GM18508 (cell line): ENCODE data around the gene SNRPF.
"Not testable (repeated sequence)": the region's sequence is repeated elsewhere in the genome, so short reads cannot be mapped to it uniquely, and the experiment has no call there.

Source experiments
- ATAC-seq: cut with Tn5 transposase; IDR thresholded peaks from one replicate; pipeline ENCODE4 v1.9.1; 2021; ENCODE audit warnings: moderate number of reproducible peaks; ENCODE audit not compliant: insufficient read depth, unreplicated experiment

Gene SNRPF

DNA sequence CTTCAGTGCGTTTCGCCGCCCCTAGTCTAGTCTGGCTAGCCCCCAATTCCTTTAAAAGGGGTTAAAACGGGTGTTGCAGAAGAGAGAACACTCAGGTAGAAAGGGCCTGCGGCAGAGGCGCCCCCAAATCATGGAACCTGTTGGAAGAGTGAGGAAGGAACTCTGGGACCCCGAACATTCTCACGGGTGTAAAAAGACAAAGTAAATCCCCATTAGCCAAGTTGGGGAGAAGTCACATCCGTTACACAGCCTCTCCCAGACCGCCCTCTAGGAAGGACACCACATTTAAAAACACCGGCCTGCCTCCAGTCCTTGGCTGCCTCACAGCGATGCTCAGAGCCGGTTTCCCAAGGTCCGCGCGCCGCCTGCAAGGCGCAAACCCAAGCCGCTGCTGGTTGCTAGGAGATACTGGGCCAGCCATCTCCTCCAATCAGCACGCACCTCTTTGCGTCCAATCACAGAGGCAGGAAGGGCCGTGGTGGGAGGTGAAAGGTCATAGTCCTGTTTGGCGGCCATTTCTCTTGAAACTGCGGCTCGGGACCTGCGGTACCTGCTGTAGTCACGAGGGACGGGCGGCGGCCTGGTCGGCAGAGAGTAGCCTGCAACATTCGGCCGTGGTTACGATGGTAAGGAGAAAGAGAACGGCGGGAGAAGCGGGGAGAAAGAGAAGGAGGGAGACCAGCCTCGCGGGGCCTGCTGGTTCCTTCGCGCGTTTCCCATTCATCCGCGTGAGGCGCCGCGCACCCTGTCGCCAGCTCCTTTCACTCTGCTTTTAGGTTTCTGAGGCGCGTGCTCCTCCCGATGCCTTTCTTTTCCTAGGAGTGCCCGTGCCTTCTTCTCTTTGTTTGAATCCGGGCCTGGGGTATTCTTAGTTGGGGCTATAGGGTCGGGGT, at the start of gene SNRPF:
TSS of gene SNRPF (plus strand) at position 502 of the 893 bp plus-strand sequence. CDS start at position 624, 122 bp downstream.
- peak; percentile 99 for ATAC-seq

DNA sequence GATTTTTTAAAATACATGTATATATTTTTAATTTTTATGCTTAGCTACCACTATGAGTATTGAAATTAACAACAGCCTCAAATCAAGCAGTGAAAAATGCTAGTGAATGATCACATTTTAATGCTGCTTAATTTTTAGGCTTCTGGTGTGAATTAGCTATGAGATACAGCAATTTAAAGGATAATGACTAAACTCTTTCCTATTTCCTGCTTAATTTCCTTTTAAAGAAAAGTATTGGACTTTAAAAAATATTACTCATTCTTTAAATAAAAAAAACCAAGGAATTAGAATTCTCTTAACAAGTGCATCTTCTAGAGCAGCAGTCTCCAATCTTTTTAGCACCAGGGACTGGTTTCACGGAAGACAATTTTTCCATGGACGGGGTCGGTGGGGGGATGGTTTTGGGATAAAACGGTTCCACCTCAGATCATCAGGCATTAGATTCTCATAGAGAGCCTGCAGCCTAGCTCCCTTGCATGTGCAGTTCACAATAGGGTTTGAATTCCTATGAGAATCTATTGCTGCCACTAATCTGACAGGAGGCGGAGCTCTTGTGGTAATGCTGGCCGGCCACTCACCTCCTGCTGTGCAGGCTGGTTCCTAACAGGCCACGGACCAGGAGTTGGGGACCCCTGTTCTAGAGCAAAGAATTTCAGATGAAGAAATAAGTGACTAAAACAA, 49.6 kb upstream of the SNRPF start:
- no peak for ATAC-seq

DNA sequence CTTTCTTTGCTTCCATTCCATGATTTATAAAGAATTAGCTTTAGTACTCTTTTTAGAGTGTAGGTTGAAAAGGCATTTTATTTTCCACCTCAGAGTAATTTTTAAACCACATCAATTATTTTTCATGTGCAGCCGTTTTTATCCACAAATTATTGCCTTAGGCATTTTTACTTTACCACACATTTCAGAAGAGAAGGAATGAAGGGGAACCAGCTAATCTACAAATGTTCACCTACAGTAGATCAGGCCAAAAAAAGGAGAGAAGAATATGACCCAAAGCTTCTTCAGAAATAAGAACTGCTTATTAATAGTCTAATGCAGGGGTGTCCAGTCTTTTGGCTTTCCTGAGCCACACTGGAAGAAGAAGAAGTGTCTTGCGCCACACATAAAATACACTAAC, 48.3 kb upstream of the SNRPF start:
- no peak for ATAC-seq

DNA sequence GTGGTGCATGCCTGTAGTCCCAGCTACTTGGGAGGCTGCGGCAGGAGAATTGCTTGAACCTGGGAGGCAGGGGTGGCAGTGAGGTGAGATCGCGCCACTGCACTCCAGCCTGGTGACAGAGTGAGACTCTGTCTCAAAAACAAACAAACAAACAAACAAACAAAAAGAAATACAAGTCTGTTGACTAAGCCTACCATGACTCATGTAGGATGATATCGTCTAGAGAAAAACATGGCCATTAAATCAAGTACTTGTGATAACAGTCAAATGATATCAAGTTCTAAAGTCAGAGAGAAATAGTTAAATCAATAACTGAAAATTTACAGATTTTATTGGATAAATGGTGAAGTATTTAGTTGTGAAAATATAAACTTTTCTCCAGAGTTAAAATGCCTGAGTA, 46.6 kb upstream of the SNRPF start:
- not testable (repeated sequence) for ATAC-seq

DNA sequence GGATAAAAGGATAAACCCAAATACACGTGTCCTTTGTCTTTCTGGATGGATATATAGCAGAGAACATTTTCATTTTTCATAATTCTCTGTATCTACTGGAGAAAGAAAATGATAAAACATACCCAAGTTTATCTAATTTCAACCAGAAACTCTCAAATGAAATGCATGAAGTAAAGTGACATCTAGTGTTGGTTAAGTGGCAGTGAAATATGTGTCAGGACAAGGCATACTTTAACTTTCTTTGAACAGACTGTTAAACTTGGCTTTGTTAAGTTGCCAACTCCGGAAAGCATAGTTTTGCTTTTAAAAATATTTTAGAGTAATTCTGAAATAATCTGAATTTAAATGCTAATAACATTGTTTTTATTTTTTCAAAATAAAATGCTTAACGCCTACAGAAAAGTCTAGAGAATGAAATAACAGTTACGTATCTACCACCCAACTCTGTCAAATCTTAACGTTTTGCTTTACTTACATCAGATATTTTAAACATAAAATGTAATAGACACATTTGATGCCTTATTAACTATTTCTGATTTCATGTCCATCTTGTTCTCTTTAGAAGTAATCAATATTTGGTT, 43.0 kb upstream of the SNRPF start:
- no peak for ATAC-seq

DNA sequence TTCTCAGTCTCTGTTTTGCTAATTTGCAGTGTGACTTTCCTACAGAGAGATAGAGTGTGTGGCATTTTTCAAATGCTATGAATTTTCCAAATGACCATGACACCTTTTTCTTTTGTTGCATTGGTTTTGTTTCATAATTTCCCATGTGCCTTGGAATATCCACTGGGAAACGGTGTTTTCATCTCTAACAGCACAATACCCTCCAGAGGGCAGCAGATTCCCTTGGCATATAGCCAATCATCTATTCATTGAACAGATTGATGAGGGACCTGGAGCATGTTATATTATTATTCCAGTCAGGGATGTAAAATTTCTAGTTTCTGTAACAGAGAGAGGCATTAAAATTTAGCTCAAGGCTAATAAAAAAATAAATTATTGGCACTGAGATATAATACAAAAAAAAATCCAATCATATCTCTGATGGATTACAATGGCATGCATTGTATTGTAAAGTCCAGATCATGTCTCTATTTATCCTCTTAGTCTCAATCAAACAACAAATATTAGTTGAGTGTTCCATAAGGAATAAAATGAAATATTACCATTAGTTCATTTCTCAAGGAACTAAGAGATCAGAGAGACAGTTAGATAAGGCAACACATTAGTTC, 38.6 kb upstream of the SNRPF start:
- ATAC-seq = no peak

DNA sequence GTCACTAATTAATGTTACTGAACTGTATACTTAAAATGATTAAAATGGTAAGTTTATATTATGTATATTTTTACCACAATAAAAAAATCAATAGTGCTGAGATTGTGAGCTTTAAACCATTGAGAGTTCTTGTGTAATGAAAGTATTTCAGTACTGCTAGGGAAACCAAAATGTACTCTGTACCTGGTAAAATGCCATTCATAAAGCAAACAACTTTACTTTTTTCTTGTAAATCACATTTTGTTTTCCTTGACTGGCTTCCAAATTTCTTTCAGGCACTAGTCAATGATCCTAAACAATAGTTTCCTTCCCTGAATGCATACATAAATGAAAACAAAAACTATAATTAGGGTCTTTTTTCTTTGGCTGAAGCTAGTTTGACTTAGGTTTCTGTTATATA, 29.4 kb upstream of the SNRPF start:
- ATAC-seq = no peak

DNA sequence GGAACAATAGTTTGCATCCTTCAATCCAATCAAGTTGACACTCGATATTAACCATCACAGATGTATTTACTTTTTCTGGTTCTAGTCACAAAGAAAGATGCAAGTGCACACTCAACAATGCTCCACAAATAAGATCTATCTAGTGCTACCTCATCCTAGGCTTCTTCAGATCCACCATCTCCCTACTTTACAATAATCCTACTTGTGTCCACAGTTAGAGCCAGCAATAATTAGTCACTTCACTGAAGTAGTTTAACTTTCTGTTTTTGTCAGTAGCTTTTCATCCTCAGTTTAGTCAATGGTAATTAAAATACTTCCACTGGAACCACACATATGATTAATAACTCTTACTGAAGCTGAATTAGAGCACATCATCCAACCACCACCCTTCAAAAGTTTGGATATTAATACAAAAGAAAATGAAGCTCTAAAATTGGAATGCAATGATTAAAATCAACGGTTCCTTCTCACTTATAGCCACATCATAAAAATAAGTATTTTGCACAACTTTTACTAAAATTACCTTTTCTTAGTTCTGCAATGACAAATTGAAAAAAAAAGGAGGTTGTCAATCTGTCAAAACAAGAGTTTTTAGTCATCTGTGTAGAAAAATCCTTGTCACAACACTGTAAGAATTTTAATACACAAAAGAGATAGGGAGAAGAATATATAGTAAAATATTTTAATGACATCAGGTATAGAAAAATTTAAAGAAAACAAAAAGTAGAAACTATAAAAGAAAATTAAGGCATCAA, 28.2 kb upstream of the SNRPF start:
- no peak for ATAC-seq

DNA sequence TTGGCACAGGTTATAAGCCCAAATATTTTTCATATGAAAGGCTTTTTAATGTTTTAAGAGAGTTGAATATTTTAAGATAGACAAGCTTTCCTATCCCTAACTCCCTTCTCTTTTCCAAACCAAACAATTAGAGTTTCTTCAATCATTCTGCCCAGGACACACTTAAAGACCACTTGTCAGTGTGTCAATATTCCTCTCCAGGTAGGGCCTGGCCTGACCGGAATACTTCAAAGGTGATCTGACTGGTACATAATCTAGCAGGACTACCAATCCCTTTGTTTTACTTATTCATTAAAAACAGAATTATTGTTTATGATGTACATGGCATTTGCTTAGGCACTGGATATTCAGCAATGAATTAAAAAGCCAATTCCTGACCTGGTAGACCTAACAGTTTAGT, 24.2 kb upstream of the SNRPF start:
- ATAC-seq = no peak

DNA sequence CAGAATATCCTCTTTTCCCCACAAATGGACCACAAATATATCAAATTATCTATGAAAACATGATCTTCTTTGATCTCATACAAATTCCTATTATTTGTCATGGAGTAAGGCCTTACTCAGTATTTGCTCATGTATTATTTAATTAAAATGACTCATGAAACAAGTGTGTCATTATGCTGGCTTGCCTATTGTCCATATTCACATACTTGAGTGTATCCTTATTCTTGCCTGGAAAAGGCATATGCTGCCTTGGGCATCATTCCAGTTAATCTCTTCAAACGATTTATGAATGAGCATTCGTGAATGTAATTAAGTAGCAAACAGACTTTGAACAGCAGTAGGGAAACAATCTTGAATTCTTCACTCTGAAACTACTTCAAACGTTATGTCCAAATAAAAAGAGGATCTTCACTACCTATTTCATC, 22.6 kb upstream of the SNRPF start:
- ATAC-seq = no peak

DNA sequence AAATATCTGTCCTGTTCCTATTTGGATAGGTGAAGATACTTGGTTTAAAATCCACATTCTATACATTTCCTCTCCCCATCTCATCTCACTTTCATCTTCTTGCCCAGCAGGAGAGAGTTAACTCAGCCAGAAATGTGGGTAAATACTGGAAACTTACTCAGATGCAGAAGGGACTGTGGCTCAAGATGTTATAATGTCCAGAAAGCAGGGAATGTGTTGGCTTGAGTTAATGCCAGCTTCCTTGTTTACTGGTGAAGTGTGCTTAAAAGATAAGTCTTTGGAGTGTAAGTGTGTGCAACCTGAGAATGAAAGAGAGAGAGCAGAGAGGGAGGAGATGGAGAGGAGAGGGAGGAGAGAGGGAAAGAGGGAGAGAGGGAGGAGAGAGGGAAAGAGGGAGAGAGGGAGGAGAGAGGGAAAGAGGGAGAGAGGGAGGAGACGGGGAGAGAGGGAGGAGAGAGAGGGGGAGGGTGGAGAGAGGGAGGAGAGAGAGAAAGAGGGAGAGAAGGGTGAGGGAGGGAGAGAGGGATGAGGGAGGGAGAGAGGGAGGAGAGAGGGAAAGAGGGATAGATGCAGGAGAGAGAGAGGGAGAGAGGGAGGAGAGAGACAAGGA, 22.0 kb upstream of the SNRPF start:
- ATAC-seq = no peak

DNA sequence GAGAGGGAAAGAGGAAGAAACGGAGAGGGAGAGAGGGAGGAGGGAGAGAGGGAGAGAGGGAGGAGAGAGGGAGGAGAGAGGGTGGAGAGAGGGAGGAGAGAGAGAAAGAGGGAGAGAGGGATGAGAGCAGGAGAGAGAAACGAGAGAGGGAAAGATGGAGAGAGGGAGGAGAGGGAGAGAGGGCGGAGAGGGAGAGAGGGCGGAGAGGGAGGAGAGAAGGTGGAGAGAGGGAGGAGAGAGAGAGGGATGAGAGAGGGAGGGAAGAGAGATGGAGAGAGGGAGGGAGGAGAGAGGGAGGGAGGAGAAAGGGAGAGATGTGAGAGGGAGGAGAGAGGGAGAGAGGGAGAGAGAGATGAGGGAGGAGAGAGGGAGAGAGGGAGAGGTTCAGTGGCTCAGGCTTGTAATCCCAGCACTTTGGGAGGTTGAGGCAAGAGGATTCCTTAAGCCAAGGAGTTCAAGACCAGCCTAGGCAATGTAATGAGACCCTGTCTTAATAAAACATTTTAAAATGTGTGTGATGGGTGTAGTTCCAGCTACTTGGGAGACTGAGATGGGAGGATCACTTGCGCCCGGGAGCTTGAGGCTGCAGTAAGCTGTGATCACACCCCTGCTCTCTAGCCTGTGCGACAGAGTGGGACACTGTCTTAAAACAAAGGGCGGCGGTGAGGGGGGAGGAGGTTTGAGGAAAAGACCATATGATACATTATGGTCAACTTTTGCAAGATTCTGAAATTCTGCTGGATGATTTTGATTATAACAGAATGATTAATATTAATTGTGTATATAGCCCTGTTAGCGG, 21.3 kb upstream of the SNRPF start:
- ATAC-seq = no peak

DNA sequence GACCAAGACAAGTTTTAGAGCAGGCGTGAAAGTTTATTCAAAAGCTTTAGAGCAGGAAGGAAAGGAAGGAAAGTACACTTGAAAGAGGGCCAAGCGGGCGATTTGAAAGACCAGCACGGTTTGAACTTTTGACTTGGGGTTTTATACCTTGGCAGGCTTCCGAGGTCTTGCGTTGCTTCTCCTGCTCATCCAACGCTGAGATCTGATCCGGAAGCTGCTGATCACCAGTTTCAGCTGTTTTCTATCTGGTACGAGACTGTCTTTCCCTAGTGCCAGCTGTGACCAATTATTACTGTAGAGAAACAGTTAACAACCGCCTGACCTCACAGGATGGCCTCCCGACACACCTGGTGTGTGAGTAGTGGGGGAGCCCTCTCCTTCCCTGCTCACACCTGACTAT, 20.6 kb upstream of the SNRPF start:
- no peak for ATAC-seq

DNA sequence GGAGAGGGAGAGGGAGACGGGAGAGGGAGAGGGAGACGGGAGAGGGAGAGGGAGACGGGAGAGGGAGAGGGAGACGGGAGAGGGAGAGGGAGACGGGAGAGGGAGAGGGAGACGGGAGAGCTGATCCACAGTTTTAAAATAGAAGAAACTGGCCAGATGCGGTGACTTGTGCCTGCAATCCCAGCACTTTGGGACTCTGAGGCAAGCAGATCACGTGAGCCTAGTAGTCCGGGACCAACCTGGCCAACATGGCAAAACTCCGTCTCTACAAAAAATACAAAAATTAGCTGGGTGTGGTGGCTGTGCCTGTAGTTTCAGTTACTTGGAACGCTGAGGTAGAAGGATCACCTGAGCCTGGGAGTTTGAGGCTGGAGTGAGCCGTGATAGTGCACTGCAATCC, 16.3 kb upstream of the SNRPF start:
- ATAC-seq = not testable (repeated sequence)

DNA sequence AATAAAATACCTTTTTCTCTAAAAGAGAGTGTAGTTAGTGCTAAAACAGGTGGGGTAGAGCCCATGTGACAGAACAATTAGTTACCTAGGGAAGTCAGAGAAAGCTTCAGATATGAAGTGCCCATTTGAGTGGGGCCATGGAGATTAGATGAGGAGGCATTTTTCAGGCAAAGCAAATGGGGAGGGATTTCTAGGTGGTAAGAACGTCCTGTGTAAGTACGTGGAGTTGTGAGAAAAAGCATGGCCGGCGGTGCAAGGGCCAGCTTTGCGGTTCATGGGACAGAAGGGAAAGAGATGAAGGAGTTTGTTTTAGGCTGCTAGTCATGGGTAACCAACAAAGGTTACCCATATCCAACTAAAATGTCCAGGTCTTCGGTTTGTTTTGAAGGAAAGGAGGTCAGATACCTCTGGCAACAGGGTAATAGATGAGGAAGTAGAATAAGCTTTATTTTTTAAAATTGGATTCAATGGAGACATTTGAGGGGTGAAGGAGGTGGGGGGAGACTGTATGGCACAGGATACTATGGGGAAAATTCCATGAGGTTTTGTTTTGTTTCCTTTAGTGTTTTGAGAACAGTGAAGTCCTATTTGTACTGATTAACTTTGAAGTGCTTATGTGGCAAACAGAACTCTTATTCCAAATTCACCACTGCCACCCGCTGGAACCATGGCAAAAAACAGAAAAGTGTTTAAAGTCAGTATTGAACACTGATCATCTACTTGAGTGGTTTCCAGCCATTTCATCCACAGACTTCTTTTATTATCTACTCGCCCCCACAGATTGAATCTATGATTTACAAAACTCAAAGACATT, 10.0 kb upstream of the SNRPF start:
- ATAC-seq = no peak

DNA sequence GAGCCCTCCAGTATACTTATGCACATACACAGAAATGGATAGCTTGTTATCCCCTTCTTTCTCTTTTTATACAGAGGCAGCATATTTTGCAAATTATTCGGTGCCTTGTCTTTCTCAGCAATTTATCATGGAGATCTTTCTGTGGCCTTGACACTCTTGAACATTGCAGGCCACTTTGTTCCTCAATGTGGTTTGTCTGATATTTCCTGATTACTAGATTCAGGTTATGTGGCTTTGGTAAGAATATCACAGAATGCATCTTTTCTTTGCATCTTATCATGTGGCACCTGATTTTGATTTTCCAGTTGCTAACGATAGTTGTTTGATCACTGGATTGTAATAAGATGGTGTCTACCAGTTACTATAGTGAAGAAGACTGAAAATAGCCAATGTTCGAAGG, 7.1 kb upstream of the SNRPF start:
- ATAC-seq = no peak

DNA sequence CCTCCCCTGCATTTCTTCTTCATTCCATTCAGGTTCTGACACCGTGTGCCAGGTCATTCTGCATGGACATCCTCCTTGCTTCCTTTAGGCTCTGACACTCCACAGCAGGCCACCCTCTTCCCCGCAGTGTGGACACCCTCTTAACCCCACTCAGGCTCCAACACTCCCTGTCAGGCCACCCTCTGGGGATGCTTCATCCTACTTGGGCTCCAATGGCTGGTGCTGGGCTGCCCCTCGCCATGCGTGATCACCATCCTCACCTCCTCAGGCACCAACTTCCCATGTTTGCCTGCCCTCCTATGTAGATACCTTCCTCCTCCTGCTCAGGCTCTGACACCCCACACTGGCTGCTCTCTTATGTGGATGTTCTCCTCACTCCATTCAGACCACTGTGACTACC, 6.6 kb upstream of the SNRPF start:
- ATAC-seq = no peak

DNA sequence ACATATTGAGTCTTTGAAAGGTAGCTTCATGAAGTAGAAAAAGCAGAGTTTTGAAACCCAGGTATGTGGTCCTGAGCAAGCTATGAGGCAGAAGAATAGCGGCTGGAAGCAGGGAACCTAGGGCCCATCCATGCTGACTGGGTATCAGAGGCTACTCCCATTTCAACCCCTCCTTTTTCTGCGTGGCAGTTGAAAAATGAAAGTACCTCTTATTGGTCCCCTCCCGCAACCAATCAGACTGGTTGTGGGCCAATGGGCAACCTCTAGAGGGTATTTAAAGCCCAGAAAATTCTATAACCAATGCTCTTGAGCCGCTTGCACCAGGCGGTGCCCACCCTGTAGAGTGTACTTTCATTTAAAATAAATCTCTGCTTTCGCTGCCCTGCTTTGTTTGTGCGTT, 1.6 kb upstream of the SNRPF start:
- ATAC-seq = no peak
